Measurements from ENCODE around the gene ATXN3L. TPM values are rescaled to one million over a fixed set of nuclear protein-coding genes. Genes with fewer than 3 reads are reported as not detected.
"Not testable (repeated sequence)": the region's sequence is repeated elsewhere in the genome, so short reads cannot be mapped to it uniquely, and the experiment has no call there.

Gene ATXN3L
- total RNA-seq, 2 experiments from 2014 or later, result not detected

- DNase-seq; POLR2A ChIA-PET; CTCF ChIA-PET; H3K27ac Mint-ChIP-seq; H3K27me3 Mint-ChIP-seq (ENCODE audit: low read depth); H3K4me3 Mint-ChIP-seq; H3K36me3 Mint-ChIP-seq (ENCODE audit: low read depth); ATAC-seq; H3K4me1 Mint-ChIP-seq (ENCODE audit: low read depth); H3K9me3 Mint-ChIP-seq (ENCODE audit: insufficient read depth): not testable (repeated sequence)
Observed at GRCh38 chrX:13303248-13303647, 16.6 kb downstream of the ATXN3L start.

- no peaks in the 10 kb centered on the region for H3K9me3 Mint-ChIP-seq (ENCODE audit: insufficient read depth)
- H3K4me1 Mint-ChIP-seq (ENCODE audit: low read depth), result no peaks in the 10 kb centered on the region
- H3K27ac Mint-ChIP-seq, result no peak overlapping the region
- H3K4me3 Mint-ChIP-seq, result no peak overlapping the region
- CTCF ChIA-PET, result no interaction called here
- H3K36me3 Mint-ChIP-seq (ENCODE audit: low read depth), result no peaks in the 10 kb centered on the region
- ATAC-seq (no peak), DNase-seq (no peak)
- POLR2A ChIA-PET, result no interaction called here
- H3K27me3 Mint-ChIP-seq (ENCODE audit: low read depth), result no peaks in the 10 kb centered on the region
Observed at GRCh38 chrX:13298836-13299235, 21.0 kb downstream of the ATXN3L start.

- H3K27ac Mint-ChIP-seq, result no peak overlapping the region
- H3K4me3 Mint-ChIP-seq, result no peak overlapping the region
- no peaks in the 10 kb centered on the region for H3K27me3 Mint-ChIP-seq (ENCODE audit: low read depth)
- no peaks in the 10 kb centered on the region for H3K36me3 Mint-ChIP-seq (ENCODE audit: low read depth)
- DNase-seq (no peak), ATAC-seq (no peak)
- H3K9me3 Mint-ChIP-seq (ENCODE audit: insufficient read depth), result no peaks in the 10 kb centered on the region
- H3K4me1 Mint-ChIP-seq (ENCODE audit: low read depth), result no peaks in the 10 kb centered on the region
- POLR2A ChIA-PET, result no interaction called here
- CTCF ChIA-PET, result no interaction called here
Observed at GRCh38 chrX:13295841-13296240, 24.0 kb downstream of the ATXN3L start.

GRCh38 chrX:13293700-13294099 lies 26.2 kb downstream of the ATXN3L start:
- no peaks in the 10 kb centered on the region for H3K27me3 Mint-ChIP-seq (ENCODE audit: low read depth)
- ChIA-PET POLR2A (no interaction called here), CTCF (no interaction called here)
- no peak for DNase-seq
- no peaks in the 10 kb centered on the region for H3K4me1 Mint-ChIP-seq (ENCODE audit: low read depth)
- no peaks in the 10 kb centered on the region for H3K36me3 Mint-ChIP-seq (ENCODE audit: low read depth)
- no peak overlapping the region for H3K4me3 Mint-ChIP-seq
- ATAC-seq, result no peak
- H3K27ac Mint-ChIP-seq, result no peak overlapping the region
- no peaks in the 10 kb centered on the region for H3K9me3 Mint-ChIP-seq (ENCODE audit: insufficient read depth)

GRCh38 chrX:13290891-13291614 lies 28.8 kb downstream of the ATXN3L start:
- Mint-ChIP-seq H3K27ac (no peak overlapping the region), H3K27me3 (ENCODE audit: low read depth) (no peaks in the 10 kb centered on the region), H3K36me3 (ENCODE audit: low read depth) (no peaks in the 10 kb centered on the region), H3K4me1 (ENCODE audit: low read depth) (no peaks in the 10 kb centered on the region), H3K4me3 (no peak overlapping the region), H3K9me3 (ENCODE audit: insufficient read depth) (no peaks in the 10 kb centered on the region)
- POLR2A ChIA-PET, result no interaction called here
- CTCF ChIA-PET, result no interaction called here
- ATAC-seq, result no peak
- DNase-seq, result no peak

GRCh38 chrX:13288671-13289070 lies 31.2 kb downstream of the ATXN3L start:
- ChIA-PET CTCF (no interaction called here), POLR2A (no interaction called here)
- Mint-ChIP-seq H3K27ac (no peak overlapping the region), H3K4me3 (no peak overlapping the region), H3K9me3 (ENCODE audit: insufficient read depth) (no peaks in the 10 kb centered on the region), H3K27me3 (ENCODE audit: low read depth) (no peaks in the 10 kb centered on the region), H3K4me1 (ENCODE audit: low read depth) (no peaks in the 10 kb centered on the region), H3K36me3 (ENCODE audit: low read depth) (no peaks in the 10 kb centered on the region)
- no peak for DNase-seq
- ATAC-seq, result no peak

- Mint-ChIP-seq H3K36me3 (ENCODE audit: low read depth) (no peaks in the 10 kb centered on the region), H3K4me3 (no peak overlapping the region), H3K4me1 (ENCODE audit: low read depth) (no peaks in the 10 kb centered on the region), H3K27ac (no peak overlapping the region), H3K27me3 (ENCODE audit: low read depth) (no peaks in the 10 kb centered on the region), H3K9me3 (ENCODE audit: insufficient read depth) (no peaks in the 10 kb centered on the region)
- ATAC-seq, result no peak
- POLR2A ChIA-PET, result no interaction called here
- DNase-seq, result no peak
- CTCF ChIA-PET, result no interaction called here
Observed at GRCh38 chrX:13287816-13288215, 32.0 kb downstream of the ATXN3L start.

GRCh38 chrX:13285693-13286092 lies 34.2 kb downstream of the ATXN3L start:
- POLR2A ChIA-PET, result no interaction called here
- CTCF ChIA-PET, result no interaction called here
- Mint-ChIP-seq H3K27me3 (ENCODE audit: low read depth) (no peaks in the 10 kb centered on the region), H3K4me3 (no peak overlapping the region), H3K36me3 (ENCODE audit: low read depth) (no peaks in the 10 kb centered on the region), H3K27ac (no peak overlapping the region), H3K9me3 (ENCODE audit: insufficient read depth) (no peaks in the 10 kb centered on the region), H3K4me1 (ENCODE audit: low read depth) (no peaks in the 10 kb centered on the region)
- ATAC-seq (no peak), DNase-seq (no peak)

GRCh38 chrX:13285229-13285628 lies 34.6 kb downstream of the ATXN3L start:
- DNase-seq (no peak), ATAC-seq (no peak)
- ChIA-PET CTCF (no interaction called here), POLR2A (no interaction called here)
- H3K27ac Mint-ChIP-seq, result peak overlapping the region; percentile 46
- no peaks in the 10 kb centered on the region for H3K36me3 Mint-ChIP-seq (ENCODE audit: low read depth)
- H3K9me3 Mint-ChIP-seq (ENCODE audit: insufficient read depth), result no peaks in the 10 kb centered on the region
- no peak overlapping the region for H3K4me3 Mint-ChIP-seq
- no peaks in the 10 kb centered on the region for H3K4me1 Mint-ChIP-seq (ENCODE audit: low read depth)
- no peaks in the 10 kb centered on the region for H3K27me3 Mint-ChIP-seq (ENCODE audit: low read depth)

- POLR2A ChIA-PET, result no interaction called here
- no peak for DNase-seq
- Mint-ChIP-seq H3K36me3 (ENCODE audit: low read depth) (no peaks in the 10 kb centered on the region), H3K4me3 (no peak overlapping the region), H3K9me3 (ENCODE audit: insufficient read depth) (no peaks in the 10 kb centered on the region), H3K27me3 (ENCODE audit: low read depth) (no peaks in the 10 kb centered on the region), H3K27ac (no peak overlapping the region), H3K4me1 (ENCODE audit: low read depth) (no peaks in the 10 kb centered on the region)
- CTCF ChIA-PET, result no interaction called here
- no peak for ATAC-seq
Observed at GRCh38 chrX:13284570-13284969, 35.3 kb downstream of the ATXN3L start.

- H3K4me1 Mint-ChIP-seq (ENCODE audit: low read depth), result no peaks in the 10 kb centered on the region
- no peak for ATAC-seq
- no peaks in the 10 kb centered on the region for H3K27me3 Mint-ChIP-seq (ENCODE audit: low read depth)
- no peak overlapping the region for H3K4me3 Mint-ChIP-seq
- H3K27ac Mint-ChIP-seq, result no peak overlapping the region
- POLR2A ChIA-PET, result interaction anchor here (0.6 kb wide), 1 partner anchor 202 kb away, joined by 4 read pairs; no protein-coding TSS in a partner anchor
- H3K36me3 Mint-ChIP-seq (ENCODE audit: low read depth), result no peaks in the 10 kb centered on the region
- no peak for DNase-seq
- CTCF ChIA-PET, result no interaction called here
- H3K9me3 Mint-ChIP-seq (ENCODE audit: insufficient read depth), result no peaks in the 10 kb centered on the region
Observed at GRCh38 chrX:13283950-13284546, 35.8 kb downstream of the ATXN3L start.

GRCh38 chrX:13283512-13283911 lies 36.3 kb downstream of the ATXN3L start:
- no peak for DNase-seq

GRCh38 chrX:13281289-13281688 lies 38.6 kb downstream of the ATXN3L start:
- DNase-seq (no peak), ATAC-seq (no peak)
- POLR2A ChIA-PET, result no interaction called here
- CTCF ChIA-PET, result interaction anchor here (1.0 kb wide), 1 partner anchor 20 kb away, joined by 3 read pairs; no protein-coding TSS in a partner anchor
- Mint-ChIP-seq H3K36me3 (ENCODE audit: low read depth) (no peaks in the 10 kb centered on the region), H3K27me3 (ENCODE audit: low read depth) (no peaks in the 10 kb centered on the region), H3K9me3 (ENCODE audit: insufficient read depth) (no peaks in the 10 kb centered on the region), H3K27ac (no peak overlapping the region), H3K4me1 (ENCODE audit: low read depth) (no peaks in the 10 kb centered on the region), H3K4me3 (no peak overlapping the region)

More at GRCh38 chrX:13283512-13283911, 36.3 kb downstream of the ATXN3L start:
- H3K27me3 Mint-ChIP-seq (ENCODE audit: low read depth), result no peaks in the 10 kb centered on the region
- H3K27ac Mint-ChIP-seq, result no peak overlapping the region
- H3K9me3 Mint-ChIP-seq (ENCODE audit: insufficient read depth), result no peaks in the 10 kb centered on the region
- ATAC-seq, result no peak
- H3K4me3 Mint-ChIP-seq, result no peak overlapping the region
- POLR2A ChIA-PET, result interaction anchor here (0.6 kb wide), 1 partner anchor 202 kb away, joined by 4 read pairs; no protein-coding TSS in a partner anchor
- H3K4me1 Mint-ChIP-seq (ENCODE audit: low read depth), result no peaks in the 10 kb centered on the region
- no peaks in the 10 kb centered on the region for H3K36me3 Mint-ChIP-seq (ENCODE audit: low read depth)
- CTCF ChIA-PET, result no interaction called here

Data from activated CD8-positive, alpha-beta T cell treated with anti-CD3 and anti-CD28 coated beads, Interleukin-2, amount 10 ng/mL, durations not matched to agents 7 days and 5 days (primary cell).